Measurements from ENCODE around the gene BORCS5. TPM values are rescaled to one million over a fixed set of nuclear protein-coding genes. Genes with fewer than 3 reads are reported as not detected.
"Not testable (repeated sequence)": the region's sequence is repeated elsewhere in the genome, so short reads cannot be mapped to it uniquely, and the experiment has no call there.

Gene BORCS5
- total RNA-seq, 1 donor = 18.3 TPM

GRCh38 chr12:12415886-12416285 is 59.0 kb downstream of the BORCS5 start:
- TF ChIP-seq CTCF (IDR thresholded peaks at IDR 0.05; ENCODE audit: insufficient read depth, low read length) = no peak
- no peak for DNase-seq (ENCODE audit: low read depth)
- no peak overlapping the region for H3K4me3 ChIP-seq (ENCODE audit: low read depth, low read length)

- H3K4me3 ChIP-seq (ENCODE audit: low read depth, low read length); DNase-seq (ENCODE audit: low read depth): not testable (repeated sequence)
Observed at GRCh38 chr12:12419165-12419564, 62.3 kb downstream of the BORCS5 start.

- no peak overlapping the region for H3K4me3 ChIP-seq (ENCODE audit: low read depth, low read length)
- no peak for TF ChIP-seq CTCF (IDR thresholded peaks at IDR 0.05; ENCODE audit: insufficient read depth, low read length)
- DNase-seq (ENCODE audit: low read depth) = no peak
Observed at GRCh38 chr12:12423367-12423766, 66.5 kb downstream of the BORCS5 start.

- DNase-seq (ENCODE audit: low read depth) = no peak
- no peak for TF ChIP-seq CTCF (IDR thresholded peaks at IDR 0.05; ENCODE audit: insufficient read depth, low read length)
- no peak overlapping the region for H3K4me3 ChIP-seq (ENCODE audit: low read depth, low read length)
Observed at GRCh38 chr12:12425001-12425400, 68.1 kb downstream of the BORCS5 start.

- peak; percentile 48 for DNase-seq (ENCODE audit: low read depth)
- no peak overlapping the region for H3K4me3 ChIP-seq (ENCODE audit: low read depth, low read length)
- no peak for TF ChIP-seq CTCF (IDR thresholded peaks at IDR 0.05; ENCODE audit: insufficient read depth, low read length)
Observed at GRCh38 chr12:12425616-12426015, 68.7 kb downstream of the BORCS5 start.

GRCh38 chr12:12427568-12427967 is 70.7 kb downstream of the BORCS5 start:
- H3K4me3 ChIP-seq (ENCODE audit: low read depth, low read length) = no peak overlapping the region
- DNase-seq (ENCODE audit: low read depth) = no peak
- no peak for TF ChIP-seq CTCF (IDR thresholded peaks at IDR 0.05; ENCODE audit: insufficient read depth, low read length)

GRCh38 chr12:12428047-12428446 is 71.2 kb downstream of the BORCS5 start:
- TF ChIP-seq CTCF (IDR thresholded peaks at IDR 0.05; ENCODE audit: insufficient read depth, low read length) = no peak
- H3K4me3 ChIP-seq (ENCODE audit: low read depth, low read length) = no peak overlapping the region
- no peak for DNase-seq (ENCODE audit: low read depth)

Measured in fibroblast of the aortic adventitia (primary cell).